GM18499 (cell line): ENCODE results near the gene CRLF3.
A peak's percentile ranks its signal among the peaks of the same experiment; 100 is the strongest.
"Not testable (repeated sequence)": the region's sequence is repeated elsewhere in the genome, so short reads cannot be mapped to it uniquely, and the experiment has no call there.

Source experiments
- ATAC-seq: cut with Tn5 transposase; IDR thresholded peaks from one replicate; pipeline ENCODE4 v1.9.1; 2021; ENCODE audit warnings: moderate number of reproducible peaks; ENCODE audit not compliant: insufficient read depth, unreplicated experiment

Gene CRLF3, protein sequence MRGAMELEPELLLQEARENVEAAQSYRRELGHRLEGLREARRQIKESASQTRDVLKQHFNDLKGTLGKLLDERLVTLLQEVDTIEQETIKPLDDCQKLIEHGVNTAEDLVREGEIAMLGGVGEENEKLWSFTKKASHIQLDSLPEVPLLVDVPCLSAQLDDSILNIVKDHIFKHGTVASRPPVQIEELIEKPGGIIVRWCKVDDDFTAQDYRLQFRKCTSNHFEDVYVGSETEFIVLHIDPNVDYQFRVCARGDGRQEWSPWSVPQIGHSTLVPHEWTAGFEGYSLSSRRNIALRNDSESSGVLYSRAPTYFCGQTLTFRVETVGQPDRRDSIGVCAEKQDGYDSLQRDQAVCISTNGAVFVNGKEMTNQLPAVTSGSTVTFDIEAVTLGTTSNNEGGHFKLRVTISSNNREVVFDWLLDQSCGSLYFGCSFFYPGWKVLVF

GRCh38 chr17:30824356-30825145, at the start of gene CRLF3:
TSS of gene CRLF3 (minus strand) at chr17:30824692. CDS start at chr17:30824651, 41 bp downstream.
- peak; percentile 38 for ATAC-seq

DNA sequence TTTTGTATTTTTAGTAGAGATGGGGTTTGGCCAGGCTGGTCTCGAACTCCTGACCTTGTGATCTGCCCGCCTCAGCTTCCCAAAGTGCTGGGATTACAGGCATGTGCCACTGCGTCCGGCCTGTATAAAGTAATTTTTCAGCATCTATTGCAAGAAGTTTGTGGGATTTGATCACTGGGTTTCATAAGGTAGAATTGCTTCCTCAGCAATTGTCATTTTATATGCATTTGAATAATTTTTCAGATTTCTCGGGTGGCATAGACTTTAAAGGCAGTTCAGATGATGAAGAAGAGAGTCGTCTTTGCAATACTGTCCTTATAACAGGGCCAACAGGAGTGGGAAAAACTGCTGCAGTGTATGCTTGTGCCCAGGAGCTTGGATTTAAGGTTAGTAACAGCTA, 44.5 kb upstream of the CRLF3 start:
- ATAC-seq: no peak

GRCh38 chr17:30864636-30865035, 40.1 kb upstream of the CRLF3 start:
- ATAC-seq: no peak

DNA sequence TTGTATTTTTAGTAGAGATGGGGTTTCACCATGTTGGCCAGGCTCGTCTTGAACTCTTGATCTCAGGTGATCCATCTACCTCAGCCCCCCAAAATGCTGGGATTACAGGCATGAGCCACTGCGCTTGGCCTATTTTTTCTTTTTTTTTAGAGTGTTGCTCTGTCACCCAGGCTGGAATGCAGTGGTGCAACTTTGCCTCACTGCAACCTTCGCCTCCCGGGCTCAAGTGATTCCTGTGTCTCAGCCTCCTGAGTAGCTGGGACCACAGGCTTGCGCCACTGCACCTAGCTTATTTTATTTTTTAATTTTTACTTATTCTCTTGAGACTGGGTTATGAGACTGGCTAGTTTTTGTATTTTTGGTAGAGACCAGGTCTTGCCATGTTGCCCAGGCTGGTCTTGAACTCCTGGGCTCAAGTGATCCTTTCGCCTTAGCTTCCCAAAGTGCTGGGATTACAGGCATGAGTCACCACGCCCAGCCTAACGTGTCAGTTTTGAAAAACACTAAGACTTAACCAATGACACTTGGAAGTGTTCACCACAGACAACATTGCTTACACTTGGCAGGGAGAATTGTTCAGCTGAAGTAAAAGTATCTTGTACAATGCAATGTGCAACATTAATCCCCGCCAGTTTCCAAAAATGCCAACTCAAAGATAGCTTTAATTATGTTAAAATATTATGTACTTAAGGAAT, 34.2 kb upstream of the CRLF3 start:
- no peak for ATAC-seq

DNA sequence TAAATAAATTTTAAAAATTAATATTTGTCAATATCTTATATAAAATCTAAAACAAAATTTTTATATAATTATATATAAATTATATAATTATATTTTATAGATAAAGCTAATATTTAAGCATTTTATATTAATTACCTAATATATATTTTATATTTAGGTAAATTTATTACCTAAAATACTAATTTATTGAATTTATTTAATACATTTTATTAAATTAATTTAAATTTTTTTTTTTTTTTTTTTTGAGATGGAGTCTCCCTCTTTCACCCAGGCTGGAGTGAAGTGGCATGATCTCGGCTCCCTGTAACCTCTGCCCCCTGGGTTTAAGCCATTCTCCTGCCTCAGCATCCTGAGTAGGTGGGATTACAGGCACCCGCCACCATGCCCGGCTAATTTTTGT, 29.7 kb upstream of the CRLF3 start:
- no peak for ATAC-seq

DNA sequence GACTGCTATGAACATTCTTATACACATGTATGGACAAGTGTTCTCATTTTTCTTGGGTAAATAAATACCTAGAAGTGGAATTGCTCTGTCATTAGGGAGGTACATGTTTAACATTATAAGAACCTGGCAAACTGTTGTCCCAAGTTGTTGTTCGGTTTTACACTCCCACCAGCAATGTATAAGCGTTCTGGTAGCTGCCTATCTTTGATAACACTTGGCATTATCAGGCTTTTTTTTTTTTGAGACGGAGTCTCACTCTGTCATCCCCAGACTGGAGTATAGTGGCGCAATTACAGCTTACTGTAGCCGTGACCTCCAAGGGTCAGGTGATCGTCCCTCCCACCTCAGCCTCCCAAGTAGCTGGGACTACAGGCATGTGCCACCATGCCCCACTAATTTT, 23.5 kb upstream of the CRLF3 start:
- ATAC-seq: no peak

DNA sequence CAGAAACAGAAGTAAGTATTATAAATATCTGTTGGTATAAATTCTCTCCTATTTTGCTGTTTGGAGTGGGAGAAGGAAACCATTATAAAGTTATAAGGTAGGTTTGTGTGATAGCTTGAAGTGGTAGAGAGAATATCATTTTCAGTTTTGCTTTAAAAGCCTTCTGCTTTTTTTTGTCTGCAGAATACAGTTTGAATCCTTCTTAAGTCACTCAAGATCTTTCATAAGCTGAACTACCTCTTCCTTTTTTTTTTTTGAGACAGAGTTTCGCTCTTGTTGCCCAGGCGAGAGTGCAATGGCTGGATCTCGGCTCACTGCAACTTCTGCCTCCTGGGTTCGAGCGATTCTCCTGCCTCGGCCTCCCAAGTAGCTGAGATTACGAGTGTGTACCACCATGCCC, 16.3 kb upstream of the CRLF3 start:
- ATAC-seq: no peak

GRCh38 chr17:30838202-30838807, 13.8 kb upstream of the CRLF3 start:
- no peak for ATAC-seq

GRCh38 chr17:30832438-30833124, 8.1 kb upstream of the CRLF3 start:
- ATAC-seq: no peak

GRCh38 chr17:30831663-30832437, 7.4 kb upstream of the CRLF3 start, which contains the start of gene ATAD5:
TSS of gene ATAD5 (plus strand) at chr17:30831966. CDS start at chr17:30832348, 382 bp downstream.
- no peak for ATAC-seq

- ATAC-seq: no peak
Observed at GRCh38 chr17:30831257-30831656, 6.8 kb upstream of the CRLF3 start.

DNA sequence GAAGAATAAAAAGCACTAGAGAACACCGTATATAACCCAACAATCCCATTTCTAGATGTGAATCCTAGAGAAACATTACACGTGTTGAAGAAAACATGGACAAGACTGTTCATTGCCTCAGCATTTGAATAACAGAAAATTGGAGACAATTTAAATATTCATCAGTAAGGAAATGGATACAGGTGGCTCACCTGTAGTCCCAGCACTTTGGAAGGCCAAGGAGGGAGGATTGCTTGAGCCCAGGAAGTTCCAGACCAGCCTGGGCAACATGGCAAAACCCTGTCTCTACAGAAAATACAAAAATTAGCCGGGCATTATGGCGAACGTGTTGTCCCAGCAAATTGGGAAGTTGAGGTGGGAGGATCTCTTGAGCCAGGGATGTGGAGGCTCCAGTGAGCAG, 4.5 kb upstream of the CRLF3 start:
- no peak for ATAC-seq

GRCh38 chr17:30827082-30827481, 2.6 kb upstream of the CRLF3 start:
- ATAC-seq: no peak

DNA sequence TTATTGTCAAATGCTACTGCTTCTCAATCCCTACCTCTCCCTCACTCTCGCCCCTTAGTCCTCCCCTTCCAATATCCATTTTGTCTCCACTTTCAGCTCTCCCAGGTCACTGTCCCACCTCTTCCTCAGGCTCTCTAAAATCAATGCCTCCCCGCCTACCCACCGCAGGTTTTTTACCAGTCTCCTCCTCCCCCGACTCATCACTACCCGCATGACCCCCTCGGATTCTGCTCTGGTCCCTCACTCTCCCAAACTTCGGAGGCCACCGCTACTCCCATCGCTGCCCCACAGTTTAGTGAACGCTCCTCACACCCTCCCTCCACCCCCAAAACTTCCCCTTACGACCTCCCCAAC, 513 bp downstream of the CRLF3 start:
- no peak for ATAC-seq

GRCh38 chr17:30823421-30823820, 1.1 kb downstream of the CRLF3 start:
- ATAC-seq: no peak

- ATAC-seq: not testable (repeated sequence)
Observed at GRCh38 chr17:30822919-30823318, 1.6 kb downstream of the CRLF3 start.

GRCh38 chr17:30821871-30822723, 2.4 kb downstream of the CRLF3 start:
- no peak for ATAC-seq

DNA sequence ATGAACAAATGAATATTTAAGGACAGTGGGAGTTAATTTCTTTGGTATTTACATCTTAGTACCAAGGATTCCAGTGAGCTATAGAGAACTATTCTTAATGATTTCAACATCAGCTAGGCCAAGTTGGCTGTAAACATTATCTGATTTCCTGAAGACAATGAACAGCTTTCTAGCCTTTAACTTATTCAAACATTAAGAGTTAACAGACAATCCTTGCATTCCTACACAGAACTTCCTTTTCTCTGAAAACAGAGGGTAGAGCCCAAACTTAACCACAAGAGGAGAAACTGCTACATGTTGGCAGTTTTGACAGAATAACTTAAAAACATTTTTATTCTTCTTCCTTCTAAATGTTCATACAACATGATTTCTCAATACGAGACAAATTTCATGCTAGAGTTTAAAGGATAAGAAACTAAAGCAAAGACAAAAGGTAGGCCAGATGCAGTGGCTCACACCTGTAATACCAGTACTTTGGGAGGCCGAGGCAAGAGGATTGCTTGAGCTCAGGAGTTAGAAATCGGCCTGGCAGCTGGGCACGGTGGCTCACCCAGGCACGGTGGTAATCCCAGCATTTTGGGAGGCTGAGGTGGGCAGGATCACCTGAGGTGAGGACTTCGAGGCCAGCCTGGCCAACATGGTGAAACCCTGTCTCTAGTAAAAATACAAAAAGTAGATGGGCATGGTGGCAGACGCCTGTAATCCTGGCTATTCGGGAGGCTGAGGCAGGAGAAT, 4.4 kb downstream of the CRLF3 start:
- no peak for ATAC-seq
